Measurements from ENCODE around the gene CHST13.

The CHST13 gene

GRCh38 chr3:126497956-126498355 is 26.0 kb upstream of the CHST13 start:
- Histone ChIP-seq H3K27ac (ENCODE audit: low read length) (no peak overlapping the region), H3K4me3 (ENCODE audit: low read length) (no peak overlapping the region), H3K27me3 (ENCODE audit: control insufficient read depth, insufficient read depth, low read length) (no peaks in the 10 kb centered on the region), H3K9me3 (ENCODE audit: control insufficient read depth, insufficient read depth, low read length) (no peaks in the 10 kb centered on the region), H3K4me1 (ENCODE audit: control insufficient read depth, insufficient read depth, low read length) (peaks cover 18% of the 10 kb centered on the region), H3K36me3 (ENCODE audit: control insufficient read depth, insufficient read depth, low read length) (no peaks in the 10 kb centered on the region)
- no peak for DNase-seq (ENCODE audit: low read depth, low spot score)
- whole genome bisulfite sequencing (ENCODE audit: insufficient coverage, insufficient read length) = no CpG with 5 or more reads among the region's 6 CpGs

GRCh38 chr3:126498461-126498860 is 25.5 kb upstream of the CHST13 start:
- no peak for DNase-seq (ENCODE audit: low read depth, low spot score)
- Histone ChIP-seq H3K4me3 (ENCODE audit: low read length) (no peak overlapping the region), H3K27ac (ENCODE audit: low read length) (no peak overlapping the region), H3K36me3 (ENCODE audit: control insufficient read depth, insufficient read depth, low read length) (no peaks in the 10 kb centered on the region), H3K9me3 (ENCODE audit: control insufficient read depth, insufficient read depth, low read length) (no peaks in the 10 kb centered on the region), H3K4me1 (ENCODE audit: control insufficient read depth, insufficient read depth, low read length) (peaks cover 18% of the 10 kb centered on the region), H3K27me3 (ENCODE audit: control insufficient read depth, insufficient read depth, low read length) (no peaks in the 10 kb centered on the region)
- WGBS (ENCODE audit: insufficient coverage, insufficient read length) = no CpG with 5 or more reads among the region's 4 CpGs

- no CpG with 5 or more reads among the region's 10 CpGs for WGBS (ENCODE audit: insufficient coverage, insufficient read length)
- Histone ChIP-seq H3K9me3 (ENCODE audit: control insufficient read depth, insufficient read depth, low read length) (no peaks in the 10 kb centered on the region), H3K36me3 (ENCODE audit: control insufficient read depth, insufficient read depth, low read length) (no peaks in the 10 kb centered on the region), H3K27ac (ENCODE audit: low read length) (no peak overlapping the region), H3K4me3 (ENCODE audit: low read length) (no peak overlapping the region), H3K27me3 (ENCODE audit: control insufficient read depth, insufficient read depth, low read length) (no peaks in the 10 kb centered on the region), H3K4me1 (ENCODE audit: control insufficient read depth, insufficient read depth, low read length) (peaks cover 18% of the 10 kb centered on the region)
- DNase-seq (ENCODE audit: low read depth, low spot score) = no peak
Observed at GRCh38 chr3:126498929-126499328, 25.0 kb upstream of the CHST13 start.

DNA sequence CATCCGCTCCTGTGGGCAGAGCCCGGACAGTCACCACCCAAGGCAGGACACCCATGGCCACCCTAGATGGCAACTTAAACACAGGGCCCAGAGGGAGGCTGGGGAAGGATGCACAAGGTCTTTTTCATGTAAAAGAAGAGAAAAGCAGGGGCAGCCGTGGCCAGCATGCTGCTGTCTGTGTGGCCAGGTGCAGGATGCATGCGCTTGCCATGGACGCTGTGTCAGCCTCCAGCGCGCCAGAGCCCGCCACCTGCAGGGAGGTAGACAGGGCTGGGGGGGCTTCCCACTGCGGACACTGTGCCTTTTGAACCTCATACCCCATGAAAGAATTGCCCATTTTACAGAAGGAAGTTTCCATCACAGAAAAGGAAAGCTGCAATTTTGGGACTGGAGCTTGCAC is 24.6 kb upstream of the CHST13 start:
- no CpG with 5 or more reads among the region's 9 CpGs for WGBS (ENCODE audit: insufficient coverage, insufficient read length)

DNA sequence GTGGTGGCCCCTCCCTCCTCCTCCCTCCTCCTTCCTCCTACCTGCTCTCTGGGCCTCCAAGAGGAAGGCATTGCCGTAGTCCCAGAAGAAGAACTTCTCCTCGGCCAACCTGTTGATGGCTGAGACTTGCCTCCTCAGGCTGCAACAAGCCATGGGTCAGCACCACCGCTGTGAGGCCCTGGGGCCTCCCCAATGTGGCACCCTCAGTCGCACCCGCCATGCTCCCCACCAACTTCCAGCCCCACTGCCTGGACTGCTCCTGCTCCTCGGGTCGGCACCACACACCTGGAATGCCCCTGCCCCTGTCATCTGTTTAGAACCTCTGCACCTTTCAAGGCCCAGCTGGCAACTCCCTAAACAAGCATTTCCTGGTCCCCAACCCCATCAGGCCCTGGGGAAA is 23.9 kb upstream of the CHST13 start:
- no peak overlapping the region for H3K4me3 ChIP-seq (ENCODE audit: low read length)
- H3K36me3 ChIP-seq (ENCODE audit: control insufficient read depth, insufficient read depth, low read length) = no peaks in the 10 kb centered on the region
- H3K27me3 ChIP-seq (ENCODE audit: control insufficient read depth, insufficient read depth, low read length) = no peaks in the 10 kb centered on the region
- no CpG with 5 or more reads among the region's 7 CpGs for WGBS (ENCODE audit: insufficient coverage, insufficient read length)
- H3K4me1 ChIP-seq (ENCODE audit: control insufficient read depth, insufficient read depth, low read length) = peaks cover 18% of the 10 kb centered on the region
- no peaks in the 10 kb centered on the region for H3K9me3 ChIP-seq (ENCODE audit: control insufficient read depth, insufficient read depth, low read length)
- no peak for DNase-seq (ENCODE audit: low read depth, low spot score)
- no peak overlapping the region for H3K27ac ChIP-seq (ENCODE audit: low read length)

More for the DNA sequence above, 24.6 kb upstream of the CHST13 start:
- H3K9me3 ChIP-seq (ENCODE audit: control insufficient read depth, insufficient read depth, low read length) = no peaks in the 10 kb centered on the region
- no peaks in the 10 kb centered on the region for H3K36me3 ChIP-seq (ENCODE audit: control insufficient read depth, insufficient read depth, low read length)
- no peak overlapping the region for H3K27ac ChIP-seq (ENCODE audit: low read length)
- DNase-seq (ENCODE audit: low read depth, low spot score) = no peak
- H3K4me1 ChIP-seq (ENCODE audit: control insufficient read depth, insufficient read depth, low read length) = peaks cover 18% of the 10 kb centered on the region
- no peaks in the 10 kb centered on the region for H3K27me3 ChIP-seq (ENCODE audit: control insufficient read depth, insufficient read depth, low read length)
- H3K4me3 ChIP-seq (ENCODE audit: low read length) = no peak overlapping the region

DNA sequence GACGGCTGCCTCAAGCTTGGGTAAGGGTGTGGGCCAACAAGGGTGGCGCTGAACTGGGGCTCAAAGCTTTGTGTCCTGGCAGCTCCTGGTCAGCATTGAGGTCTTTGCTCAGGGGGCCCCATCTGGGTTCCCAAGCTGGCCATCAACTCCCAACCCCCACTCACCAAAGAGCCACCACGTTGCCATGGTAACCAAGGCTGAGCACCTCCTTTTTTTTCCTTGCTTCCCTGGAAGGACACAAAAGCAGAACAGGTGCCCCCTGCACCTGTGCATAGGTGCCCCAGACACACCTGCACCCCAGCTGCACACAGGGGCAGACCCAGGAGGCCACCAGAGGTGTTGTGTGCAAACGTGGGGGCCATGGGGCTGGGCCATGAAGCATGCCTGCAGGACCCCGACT is 22.9 kb upstream of the CHST13 start:
- H3K27ac ChIP-seq (ENCODE audit: low read length) = no peak overlapping the region
- H3K27me3 ChIP-seq (ENCODE audit: control insufficient read depth, insufficient read depth, low read length) = no peaks in the 10 kb centered on the region
- no peak for DNase-seq (ENCODE audit: low read depth, low spot score)
- no peaks in the 10 kb centered on the region for H3K9me3 ChIP-seq (ENCODE audit: control insufficient read depth, insufficient read depth, low read length)
- no CpG with 5 or more reads among the region's 5 CpGs for WGBS (ENCODE audit: insufficient coverage, insufficient read length)
- H3K4me3 ChIP-seq (ENCODE audit: low read length) = no peak overlapping the region
- H3K4me1 ChIP-seq (ENCODE audit: control insufficient read depth, insufficient read depth, low read length) = peaks cover 18% of the 10 kb centered on the region
- no peaks in the 10 kb centered on the region for H3K36me3 ChIP-seq (ENCODE audit: control insufficient read depth, insufficient read depth, low read length)

- Histone ChIP-seq H3K27ac (ENCODE audit: low read length) (no peak overlapping the region), H3K9me3 (ENCODE audit: control insufficient read depth, insufficient read depth, low read length) (no peaks in the 10 kb centered on the region), H3K27me3 (ENCODE audit: control insufficient read depth, insufficient read depth, low read length) (no peaks in the 10 kb centered on the region), H3K4me3 (ENCODE audit: low read length) (no peak overlapping the region), H3K4me1 (ENCODE audit: control insufficient read depth, insufficient read depth, low read length) (peaks cover 18% of the 10 kb centered on the region), H3K36me3 (ENCODE audit: control insufficient read depth, insufficient read depth, low read length) (no peaks in the 10 kb centered on the region)
- DNase-seq (ENCODE audit: low read depth, low spot score) = no peak
- no CpG with 5 or more reads among the region's 7 CpGs for WGBS (ENCODE audit: insufficient coverage, insufficient read length)
Observed at GRCh38 chr3:126501736-126502135, 22.2 kb upstream of the CHST13 start.

DNA sequence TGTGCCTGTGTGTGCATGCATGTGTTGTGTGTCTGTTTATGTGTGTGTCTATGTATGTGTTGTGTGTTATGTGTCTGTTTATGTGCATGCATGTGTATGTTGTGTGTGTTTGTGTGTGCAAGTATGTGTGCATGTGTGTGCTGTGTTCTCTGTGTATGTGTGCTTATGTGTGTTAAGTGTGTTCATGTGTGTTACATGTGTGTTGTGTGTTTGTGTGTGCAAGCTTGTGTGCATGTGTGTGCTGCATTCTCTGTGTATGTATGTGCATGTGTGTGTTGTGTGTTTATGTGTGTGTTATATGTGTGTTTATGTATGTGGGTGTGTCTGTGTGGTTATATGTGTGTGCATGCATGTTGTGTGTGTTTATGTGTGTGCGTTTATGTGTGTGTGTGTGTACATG is 21.3 kb upstream of the CHST13 start:
- H3K4me1 ChIP-seq (ENCODE audit: control insufficient read depth, insufficient read depth, low read length) = peaks cover 18% of the 10 kb centered on the region
- H3K4me3 ChIP-seq (ENCODE audit: low read length) = no peak overlapping the region
- H3K27me3 ChIP-seq (ENCODE audit: control insufficient read depth, insufficient read depth, low read length) = no peaks in the 10 kb centered on the region
- no peaks in the 10 kb centered on the region for H3K36me3 ChIP-seq (ENCODE audit: control insufficient read depth, insufficient read depth, low read length)
- no peak overlapping the region for H3K27ac ChIP-seq (ENCODE audit: low read length)
- WGBS (ENCODE audit: insufficient coverage, insufficient read length) = no CpG with 5 or more reads among the region's 1 CpG
- no peaks in the 10 kb centered on the region for H3K9me3 ChIP-seq (ENCODE audit: control insufficient read depth, insufficient read depth, low read length)
- no peak for DNase-seq (ENCODE audit: low read depth, low spot score)

GRCh38 chr3:126503701-126504100 is 20.3 kb upstream of the CHST13 start:
- Histone ChIP-seq H3K9me3 (ENCODE audit: control insufficient read depth, insufficient read depth, low read length) (no peaks in the 10 kb centered on the region), H3K4me1 (ENCODE audit: control insufficient read depth, insufficient read depth, low read length) (peaks cover 15% of the 10 kb centered on the region), H3K36me3 (ENCODE audit: control insufficient read depth, insufficient read depth, low read length) (no peaks in the 10 kb centered on the region), H3K27me3 (ENCODE audit: control insufficient read depth, insufficient read depth, low read length) (no peaks in the 10 kb centered on the region), H3K27ac (ENCODE audit: low read length) (no peak overlapping the region), H3K4me3 (ENCODE audit: low read length) (no peak overlapping the region)
- DNase-seq (ENCODE audit: low read depth, low spot score) = no peak
- no CpG with 5 or more reads among the region's 10 CpGs for WGBS (ENCODE audit: insufficient coverage, insufficient read length)

- no peaks in the 10 kb centered on the region for H3K9me3 ChIP-seq (ENCODE audit: control insufficient read depth, insufficient read depth, low read length)
- no peak overlapping the region for H3K27ac ChIP-seq (ENCODE audit: low read length)
- H3K4me3 ChIP-seq (ENCODE audit: low read length) = no peak overlapping the region
- WGBS (ENCODE audit: insufficient coverage, insufficient read length) = no CpG with 5 or more reads among the region's 9 CpGs
- no peaks in the 10 kb centered on the region for H3K36me3 ChIP-seq (ENCODE audit: control insufficient read depth, insufficient read depth, low read length)
- H3K4me1 ChIP-seq (ENCODE audit: control insufficient read depth, insufficient read depth, low read length) = no peaks in the 10 kb centered on the region
- no peak for DNase-seq (ENCODE audit: low read depth, low spot score)
- no peaks in the 10 kb centered on the region for H3K27me3 ChIP-seq (ENCODE audit: control insufficient read depth, insufficient read depth, low read length)
Observed at GRCh38 chr3:126507886-126508285, 16.1 kb upstream of the CHST13 start.

GRCh38 chr3:126508564-126508964 is 15.4 kb upstream of the CHST13 start:
- no peaks in the 10 kb centered on the region for H3K36me3 ChIP-seq (ENCODE audit: control insufficient read depth, insufficient read depth, low read length)
- H3K4me3 ChIP-seq (ENCODE audit: low read length) = no peak overlapping the region
- no peak overlapping the region for H3K27ac ChIP-seq (ENCODE audit: low read length)
- no CpG with 5 or more reads among the region's 4 CpGs for WGBS (ENCODE audit: insufficient coverage, insufficient read length)
- no peaks in the 10 kb centered on the region for H3K4me1 ChIP-seq (ENCODE audit: control insufficient read depth, insufficient read depth, low read length)
- no peak for DNase-seq (ENCODE audit: low read depth, low spot score)
- H3K9me3 ChIP-seq (ENCODE audit: control insufficient read depth, insufficient read depth, low read length) = no peaks in the 10 kb centered on the region
- H3K27me3 ChIP-seq (ENCODE audit: control insufficient read depth, insufficient read depth, low read length) = no peaks in the 10 kb centered on the region

Measured in iPS DF 6.9 (cell line).